Kidney tubule cell (primary cell): Measurements from ENCODE around the gene BRD1.
"Not testable (repeated sequence)": the region's sequence is repeated elsewhere in the genome, so short reads cannot be mapped to it uniquely, and the experiment has no call there.

Source experiments
- DNase-seq: peaks from one replicate; pipeline ENCODE4 v3.0.0-alpha.2; 2018; ENCODE audit warnings: low spot score

The BRD1 gene

GRCh38 chr22:49783926-49784629 lies 43.6 kb downstream of the BRD1 start:
- no peak for DNase-seq

GRCh38 chr22:49783036-49783746 lies 44.5 kb downstream of the BRD1 start:
- no peak for DNase-seq

GRCh38 chr22:49781886-49782285 lies 45.8 kb downstream of the BRD1 start:
- not testable (repeated sequence) for DNase-seq

GRCh38 chr22:49781289-49781782 lies 46.3 kb downstream of the BRD1 start:
- DNase-seq: no peak

GRCh38 chr22:49780698-49781288 lies 46.9 kb downstream of the BRD1 start:
- no peak for DNase-seq

GRCh38 chr22:49779853-49780697 lies 47.6 kb downstream of the BRD1 start:
- no peak for DNase-seq

- DNase-seq: no peak
Measured at GRCh38 chr22:49779211-49779610, 48.5 kb downstream of the BRD1 start.

- DNase-seq: no peak
Measured at GRCh38 chr22:49777569-49778249, 50.0 kb downstream of the BRD1 start.

GRCh38 chr22:49776891-49777290 lies 50.8 kb downstream of the BRD1 start:
- no peak for DNase-seq

GRCh38 chr22:49775867-49776511 lies 51.7 kb downstream of the BRD1 start:
- DNase-seq: no peak

GRCh38 chr22:49775191-49775866 lies 52.3 kb downstream of the BRD1 start:
- no peak for DNase-seq

GRCh38 chr22:49774499-49775151 lies 53.0 kb downstream of the BRD1 start:
- no peak for DNase-seq

- no peak for DNase-seq
Measured at GRCh38 chr22:49774046-49774445, 53.6 kb downstream of the BRD1 start.

- no peak for DNase-seq
Measured at GRCh38 chr22:49773531-49773930, 54.1 kb downstream of the BRD1 start.

- DNase-seq: no peak
Measured at GRCh38 chr22:49772692-49773091, 55.0 kb downstream of the BRD1 start.

GRCh38 chr22:49771266-49772065 lies 56.2 kb downstream of the BRD1 start:
- no peak for DNase-seq

- DNase-seq: no peak
Measured at GRCh38 chr22:49770547-49771265, 57.0 kb downstream of the BRD1 start.
